IPS-18a (cell line): ENCODE data around the gene TXNDC16.
"Not testable (repeated sequence)": the region's sequence is repeated elsewhere in the genome, so short reads cannot be mapped to it uniquely, and the experiment has no call there.

ENCODE experiments used
- H3K27ac ChIP-seq: one replicate; pipeline ENCODE4 v1.5.1; 2013; ENCODE audit warnings: low read length
- H3K27me3 ChIP-seq: one replicate; pipeline ENCODE4 v1.6.1; 2013; ENCODE audit warnings: mild to moderate bottlenecking, low read length; ENCODE audit not compliant: control insufficient read depth, insufficient read depth
- H3K36me3 ChIP-seq: one replicate; pipeline ENCODE4 v1.6.1; 2013; ENCODE audit warnings: low read depth, low read length; ENCODE audit not compliant: control insufficient read depth
- H3K4me1 ChIP-seq: one replicate; pipeline ENCODE4 v1.6.1; 2013; ENCODE audit warnings: low read depth, low read length; ENCODE audit not compliant: control insufficient read depth
- H3K4me3 ChIP-seq: one replicate; pipeline ENCODE4 v1.5.1; 2013; ENCODE audit warnings: low read length
- H3K9ac ChIP-seq: one replicate; pipeline ENCODE4 v1.6.1; 2013; ENCODE audit warnings: mild to moderate bottlenecking, low read length, moderate library complexity
- H3K9me3 ChIP-seq: one replicate; pipeline ENCODE4 v1.6.1; 2013; ENCODE audit warnings: low read depth, low read length; ENCODE audit not compliant: control insufficient read depth

Gene TXNDC16

GRCh38 chr14:52472251-52472650, 80.1 kb downstream of the TXNDC16 start:
- not testable (repeated sequence) for H3K9ac ChIP-seq, H3K9me3 ChIP-seq, H3K36me3 ChIP-seq, H3K27ac ChIP-seq, H3K4me3 ChIP-seq, H3K27me3 ChIP-seq, H3K4me1 ChIP-seq

- Histone ChIP-seq H3K36me3 (no peaks in the 10 kb centered on the region), H3K4me3 (no peak overlapping the region), H3K9me3 (no peaks in the 10 kb centered on the region), H3K27ac (no peak overlapping the region), H3K27me3 (no peaks in the 10 kb centered on the region), H3K4me1 (peaks cover 4% of the 10 kb centered on the region), H3K9ac (no peak overlapping the region)
Observed at GRCh38 chr14:52467515-52468266, 84.6 kb downstream of the TXNDC16 start.

- Histone ChIP-seq H3K27ac (no peak overlapping the region), H3K9me3 (no peaks in the 10 kb centered on the region), H3K9ac (no peak overlapping the region), H3K4me1 (no peaks in the 10 kb centered on the region), H3K36me3 (no peaks in the 10 kb centered on the region), H3K27me3 (no peaks in the 10 kb centered on the region), H3K4me3 (no peak overlapping the region)
Observed at GRCh38 chr14:52464175-52464574, 88.1 kb downstream of the TXNDC16 start.

GRCh38 chr14:52463375-52463774, 88.9 kb downstream of the TXNDC16 start:
- H3K36me3 ChIP-seq, result no peaks in the 10 kb centered on the region
- H3K9me3 ChIP-seq, result no peaks in the 10 kb centered on the region
- no peak overlapping the region for H3K4me3 ChIP-seq
- no peaks in the 10 kb centered on the region for H3K27me3 ChIP-seq
- H3K27ac ChIP-seq, result no peak overlapping the region
- no peak overlapping the region for H3K9ac ChIP-seq
- no peaks in the 10 kb centered on the region for H3K4me1 ChIP-seq

- H3K36me3 ChIP-seq, result no peaks in the 10 kb centered on the region
- H3K27me3 ChIP-seq, result no peaks in the 10 kb centered on the region
- H3K4me1 ChIP-seq, result no peaks in the 10 kb centered on the region
- H3K9me3 ChIP-seq, result no peaks in the 10 kb centered on the region
- H3K4me3 ChIP-seq, result no peak overlapping the region
- no peak overlapping the region for H3K9ac ChIP-seq
- H3K27ac ChIP-seq, result no peak overlapping the region
Observed at GRCh38 chr14:52461721-52462120, 90.6 kb downstream of the TXNDC16 start.

GRCh38 chr14:52458721-52459085, 93.6 kb downstream of the TXNDC16 start:
- Histone ChIP-seq H3K27ac (no peak overlapping the region), H3K36me3 (peaks cover 3% of the 10 kb centered on the region), H3K9ac (no peak overlapping the region), H3K4me1 (no peaks in the 10 kb centered on the region), H3K4me3 (no peak overlapping the region), H3K9me3 (no peaks in the 10 kb centered on the region), H3K27me3 (no peaks in the 10 kb centered on the region)

- no peaks in the 10 kb centered on the region for H3K27me3 ChIP-seq
- no peaks in the 10 kb centered on the region for H3K9me3 ChIP-seq
- H3K4me1 ChIP-seq, result no peaks in the 10 kb centered on the region
- H3K27ac ChIP-seq, result no peak overlapping the region
- peaks cover 3% of the 10 kb centered on the region for H3K36me3 ChIP-seq
- no peak overlapping the region for H3K4me3 ChIP-seq
- H3K9ac ChIP-seq, result no peak overlapping the region
Observed at GRCh38 chr14:52457411-52457810, 94.9 kb downstream of the TXNDC16 start.

GRCh38 chr14:52455291-52456088, 96.8 kb downstream of the TXNDC16 start:
- no peak overlapping the region for H3K9ac ChIP-seq
- H3K27me3 ChIP-seq, result no peaks in the 10 kb centered on the region
- H3K4me1 ChIP-seq, result no peaks in the 10 kb centered on the region
- peaks cover 3% of the 10 kb centered on the region for H3K36me3 ChIP-seq
- no peaks in the 10 kb centered on the region for H3K9me3 ChIP-seq
- no peak overlapping the region for H3K27ac ChIP-seq
- no peak overlapping the region for H3K4me3 ChIP-seq

GRCh38 chr14:52447236-52447635, 105.1 kb downstream of the TXNDC16 start:
- no peaks in the 10 kb centered on the region for H3K36me3 ChIP-seq
- no peaks in the 10 kb centered on the region for H3K4me1 ChIP-seq
- H3K27me3 ChIP-seq, result no peaks in the 10 kb centered on the region
- H3K9ac ChIP-seq, result no peak overlapping the region
- no peaks in the 10 kb centered on the region for H3K9me3 ChIP-seq
- H3K4me3 ChIP-seq, result no peak overlapping the region
- H3K27ac ChIP-seq, result no peak overlapping the region

GRCh38 chr14:52446355-52446754, 106.0 kb downstream of the TXNDC16 start:
- Histone ChIP-seq H3K27ac (no peak overlapping the region), H3K4me3 (no peak overlapping the region), H3K4me1 (no peaks in the 10 kb centered on the region), H3K27me3 (no peaks in the 10 kb centered on the region), H3K9me3 (no peaks in the 10 kb centered on the region), H3K9ac (no peak overlapping the region), H3K36me3 (no peaks in the 10 kb centered on the region)

- Histone ChIP-seq H3K9ac (no peak overlapping the region), H3K4me1 (no peaks in the 10 kb centered on the region), H3K27ac (no peak overlapping the region), H3K9me3 (no peaks in the 10 kb centered on the region), H3K36me3 (peaks cover 3% of the 10 kb centered on the region), H3K4me3 (no peak overlapping the region), H3K27me3 (no peaks in the 10 kb centered on the region)
Observed at GRCh38 chr14:52443506-52443905, 108.8 kb downstream of the TXNDC16 start.

- H3K27me3 ChIP-seq, result no peaks in the 10 kb centered on the region
- H3K27ac ChIP-seq, result no peak overlapping the region
- no peak overlapping the region for H3K9ac ChIP-seq
- H3K36me3 ChIP-seq, result peaks cover 3% of the 10 kb centered on the region
- no peaks in the 10 kb centered on the region for H3K4me1 ChIP-seq
- no peaks in the 10 kb centered on the region for H3K9me3 ChIP-seq
- no peak overlapping the region for H3K4me3 ChIP-seq
Observed at GRCh38 chr14:52442602-52443001, 109.7 kb downstream of the TXNDC16 start.
